Subcutaneous abdominal adipose tissue (tissue), 5 donors: ENCODE measurements around the gene CCT5.

Experiments used
- H3K27ac ChIP-seq: one replicate; pipeline ENCODE4 v1.7.0; 2013; ENCODE audit warnings: low read depth, mild to moderate bottlenecking, inconsistent platforms, low read length, moderate library complexity
- H3K27me3 ChIP-seq, 5 donors: one replicate each; pipeline ENCODE4 v1.7.0; 2013; ENCODE audit warnings: low read length in 5 of 5, inconsistent platforms in 1 of 5; ENCODE audit not compliant: control insufficient read depth in 5 of 5, insufficient read depth in 4 of 5
- H3K36me3 ChIP-seq, 5 donors: one replicate each; pipeline ENCODE4 v1.7.0; 2013; ENCODE audit warnings: low read length in 5 of 5; ENCODE audit not compliant: control insufficient read depth in 5 of 5, insufficient read depth in 5 of 5
- H3K4me1 ChIP-seq, 5 donors: one replicate each; pipeline ENCODE4 v1.7.0; 2013; ENCODE audit warnings: low read length in 5 of 5, mild to moderate bottlenecking in 3 of 5, moderate library complexity in 1 of 5; ENCODE audit not compliant: control insufficient read depth in 5 of 5, insufficient read depth in 5 of 5
- H3K4me3 ChIP-seq, 5 donors: one replicate each; pipeline ENCODE4 v1.7.0; 2013; ENCODE audit warnings: low read length in 5 of 5, low read depth in 1 of 5
- H3K9ac ChIP-seq, 5 donors: one replicate each; pipeline ENCODE4 v1.7.0; 2013; ENCODE audit warnings: low read length in 5 of 5, mild to moderate bottlenecking in 4 of 5, moderate library complexity in 3 of 5
- H3K9me3 ChIP-seq, 5 donors: one replicate each; pipeline ENCODE4 v1.7.0; 2013; ENCODE audit warnings: low read length in 5 of 5; ENCODE audit not compliant: control insufficient read depth in 5 of 5
- donor health status: healthy.
- donor health status: healthy.
- donor health status: healthy.
- donor health status: healthy.
- donor health status: healthy.

Gene CCT5

GRCh38 chr5:10295619-10296326 lies 45.7 kb downstream of the CCT5 start:
- Histone ChIP-seq H3K27ac (no peak overlapping the region), H3K4me1 (peaks cover 0 to 2% (median 0%) of the 10 kb centered on the region in 5 donors), H3K9ac (no peak overlapping the region), H3K4me3 (no peak overlapping the region), H3K9me3 (no peaks in the 10 kb centered on the region), H3K27me3 (no peaks in the 10 kb centered on the region), H3K36me3 (peaks cover 0 to 8% (median 0%) of the 10 kb centered on the region in 5 donors)

GRCh38 chr5:10297646-10298204 lies 47.6 kb downstream of the CCT5 start:
- Histone ChIP-seq H3K27me3 (no peaks in the 10 kb centered on the region), H3K27ac (no peak overlapping the region), H3K4me3 (no peak overlapping the region), H3K9me3 (no peaks in the 10 kb centered on the region), H3K4me1 (peaks cover 0 to 8% (median 5%) of the 10 kb centered on the region in 5 donors), H3K9ac (no peak overlapping the region), H3K36me3 (peaks cover 0 to 8% (median 0%) of the 10 kb centered on the region in 5 donors)

GRCh38 chr5:10300246-10300645 lies 50.2 kb downstream of the CCT5 start:
- H3K4me3 ChIP-seq, result no peak overlapping the region
- H3K9ac ChIP-seq, result no peak overlapping the region

GRCh38 chr5:10301266-10301665 lies 51.2 kb downstream of the CCT5 start:
- Histone ChIP-seq H3K4me3 (no peak overlapping the region), H3K9ac (no peak overlapping the region)

More at GRCh38 chr5:10300246-10300645, 50.2 kb downstream of the CCT5 start:
- Histone ChIP-seq H3K27ac (no peak overlapping the region), H3K9me3 (no peaks in the 10 kb centered on the region), H3K4me1 (peaks cover 2 to 15% (median 10%) of the 10 kb centered on the region in 5 donors), H3K36me3 (peaks cover 0 to 8% (median 0%) of the 10 kb centered on the region in 5 donors), H3K27me3 (no peaks in the 10 kb centered on the region)

GRCh38 chr5:10301842-10302610 lies 51.9 kb downstream of the CCT5 start:
- H3K9me3 ChIP-seq, result no peaks in the 10 kb centered on the region
- no peaks in the 10 kb centered on the region for H3K27me3 ChIP-seq
- H3K4me3 ChIP-seq, result no peak overlapping the region
- H3K4me1 ChIP-seq, result peaks cover 2 to 33% (median 26%) of the 10 kb centered on the region in 5 donors
- H3K27ac ChIP-seq, result no peak overlapping the region
- H3K36me3 ChIP-seq, result peaks cover 0 to 6% (median 0%) of the 10 kb centered on the region in 5 donors
- no peak overlapping the region for H3K9ac ChIP-seq

More at GRCh38 chr5:10301266-10301665, 51.2 kb downstream of the CCT5 start:
- Histone ChIP-seq H3K4me1 (peaks cover 2 to 26% (median 19%) of the 10 kb centered on the region in 5 donors), H3K27ac (no peak overlapping the region), H3K36me3 (peaks cover 0 to 6% (median 0%) of the 10 kb centered on the region in 5 donors), H3K9me3 (no peaks in the 10 kb centered on the region), H3K27me3 (no peaks in the 10 kb centered on the region)

GRCh38 chr5:10303201-10303600 lies 53.1 kb downstream of the CCT5 start:
- Histone ChIP-seq H3K9ac (no peak overlapping the region), H3K4me1 (peaks cover 0 to 39% (median 34%) of the 10 kb centered on the region in 5 donors), H3K27me3 (no peaks in the 10 kb centered on the region), H3K27ac (no peak overlapping the region), H3K9me3 (no peaks in the 10 kb centered on the region), H3K36me3 (peaks cover 0 to 3% (median 0%) of the 10 kb centered on the region in 5 donors), H3K4me3 (no peak overlapping the region)

GRCh38 chr5:10303699-10304170 lies 53.7 kb downstream of the CCT5 start:
- no peaks in the 10 kb centered on the region for H3K27me3 ChIP-seq
- H3K4me3 ChIP-seq, result no peak overlapping the region
- H3K36me3 ChIP-seq, result peaks cover 0 to 3% (median 0%) of the 10 kb centered on the region in 5 donors
- H3K9ac ChIP-seq, result no peak overlapping the region
- H3K27ac ChIP-seq, result no peak overlapping the region
- no peaks in the 10 kb centered on the region for H3K9me3 ChIP-seq
- peaks cover 0 to 39% (median 34%) of the 10 kb centered on the region in 5 donors for H3K4me1 ChIP-seq

- no peak overlapping the region for H3K27ac ChIP-seq
- H3K27me3 ChIP-seq, result no peaks in the 10 kb centered on the region
- no peak overlapping the region for H3K9ac ChIP-seq
- no peak overlapping the region for H3K4me3 ChIP-seq
- H3K4me1 ChIP-seq, result peaks cover 0 to 39% (median 34%) of the 10 kb centered on the region in 5 donors
- peaks cover 0 to 3% (median 0%) of the 10 kb centered on the region in 5 donors for H3K36me3 ChIP-seq
- no peaks in the 10 kb centered on the region for H3K9me3 ChIP-seq
Measured at GRCh38 chr5:10304932-10305331, 54.9 kb downstream of the CCT5 start.

- H3K9me3 ChIP-seq, result no peaks in the 10 kb centered on the region
- peak overlapping the region in 4 of 5 donors; percentile 78 to 81 (median 80) for H3K4me3 ChIP-seq
- peak overlapping the region; percentile 10 for H3K27ac ChIP-seq
- peak overlapping the region in 1 of 5 donors; percentile 60 for H3K9ac ChIP-seq
- H3K4me1 ChIP-seq, result peaks cover 0 to 43% (median 37%) of the 10 kb centered on the region in 5 donors
- no peaks in the 10 kb centered on the region for H3K36me3 ChIP-seq
- no peaks in the 10 kb centered on the region for H3K27me3 ChIP-seq
Measured at GRCh38 chr5:10306114-10306513, 56.0 kb downstream of the CCT5 start.
